Measurements from ENCODE around the gene IL17RC.
"Not testable (repeated sequence)": the region's sequence is repeated elsewhere in the genome, so short reads cannot be mapped to it uniquely, and the experiment has no call there.

IL17RC gene

DNA sequence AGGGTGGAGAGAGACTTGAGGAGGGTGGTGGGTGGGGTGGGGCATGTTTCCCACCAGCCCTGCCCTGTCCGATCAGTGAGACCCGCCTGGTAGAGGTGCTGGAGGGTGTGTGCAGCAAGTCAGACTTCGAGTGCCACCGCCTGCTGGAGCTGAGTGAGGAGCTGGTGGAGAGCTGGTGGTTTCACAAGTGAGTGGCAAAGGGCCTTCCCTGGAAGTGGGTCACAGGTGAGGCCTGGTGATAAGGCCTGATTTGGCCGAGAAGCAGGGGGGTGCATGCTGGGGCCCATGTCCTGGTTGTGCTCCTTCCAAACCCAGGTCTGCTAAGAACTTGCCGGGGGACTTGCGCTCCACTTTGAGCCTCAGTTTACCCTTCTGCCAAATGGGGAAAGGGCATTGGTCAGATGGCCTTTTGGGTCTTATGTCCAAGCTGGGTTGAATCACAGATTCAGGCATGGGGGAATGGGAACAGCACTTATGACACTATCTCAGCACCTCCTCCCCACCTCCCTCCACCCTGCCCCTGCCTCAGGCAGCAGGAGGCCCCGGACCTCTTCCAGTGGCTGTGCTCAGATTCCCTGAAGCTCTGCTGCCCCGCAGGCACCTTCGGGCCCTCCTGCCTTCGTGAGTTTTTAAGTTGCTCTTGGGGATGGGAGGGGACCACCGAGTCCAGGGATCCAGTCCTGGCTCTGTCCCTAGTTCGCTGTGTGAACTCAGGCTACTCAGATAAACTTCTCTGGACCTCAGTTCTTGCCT is 20.8 kb downstream of the IL17RC start:
- TF ChIP-seq, protein P1, sequence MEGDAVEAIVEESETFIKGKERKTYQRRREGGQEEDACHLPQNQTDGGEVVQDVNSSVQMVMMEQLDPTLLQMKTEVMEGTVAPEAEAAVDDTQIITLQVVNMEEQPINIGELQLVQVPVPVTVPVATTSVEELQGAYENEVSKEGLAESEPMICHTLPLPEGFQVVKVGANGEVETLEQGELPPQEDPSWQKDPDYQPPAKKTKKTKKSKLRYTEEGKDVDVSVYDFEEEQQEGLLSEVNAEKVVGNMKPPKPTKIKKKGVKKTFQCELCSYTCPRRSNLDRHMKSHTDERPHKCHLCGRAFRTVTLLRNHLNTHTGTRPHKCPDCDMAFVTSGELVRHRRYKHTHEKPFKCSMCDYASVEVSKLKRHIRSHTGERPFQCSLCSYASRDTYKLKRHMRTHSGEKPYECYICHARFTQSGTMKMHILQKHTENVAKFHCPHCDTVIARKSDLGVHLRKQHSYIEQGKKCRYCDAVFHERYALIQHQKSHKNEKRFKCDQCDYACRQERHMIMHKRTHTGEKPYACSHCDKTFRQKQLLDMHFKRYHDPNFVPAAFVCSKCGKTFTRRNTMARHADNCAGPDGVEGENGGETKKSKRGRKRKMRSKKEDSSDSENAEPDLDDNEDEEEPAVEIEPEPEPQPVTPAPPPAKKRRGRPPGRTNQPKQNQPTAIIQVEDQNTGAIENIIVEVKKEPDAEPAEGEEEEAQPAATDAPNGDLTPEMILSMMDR (IDR thresholded peaks at IDR 0.05; ENCODE audit: low read depth, low read length, missing control alignments) = no peak
- in situ Hi-C loops (cut with HindIII; ENCODE audit: low sequenced_read_pairs) = no loop called here
- H3K4me3 ChIP-seq (ENCODE audit: low read depth, low read length) = no peak overlapping the region
- no peak for DNase-seq (ENCODE audit: low read depth)

DNA sequence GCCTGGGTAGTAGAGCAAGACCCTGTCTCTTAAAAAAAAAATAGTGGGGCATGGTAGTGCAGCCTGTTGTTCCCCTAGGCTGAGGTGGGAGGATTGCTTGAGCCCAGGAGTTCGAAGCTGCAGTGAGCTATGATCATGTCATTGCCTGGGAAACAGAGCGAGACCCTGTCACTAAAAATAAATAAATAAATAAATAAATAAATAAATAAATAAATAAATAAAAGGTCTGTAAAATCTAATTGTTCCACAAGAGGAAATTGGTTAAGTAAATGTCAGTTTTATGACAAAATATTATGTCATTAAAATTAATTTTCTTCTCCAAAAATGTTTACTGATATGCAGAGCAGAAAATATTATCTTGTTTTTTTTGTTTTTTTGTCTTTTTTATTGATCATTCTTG is 22.1 kb downstream of the IL17RC start:
- DNase-seq (ENCODE audit: low read depth) = no peak
- no peak overlapping the region for H3K4me3 ChIP-seq (ENCODE audit: low read depth, low read length)
- in situ Hi-C loops (cut with HindIII; ENCODE audit: low sequenced_read_pairs) = no loop called here

DNA sequence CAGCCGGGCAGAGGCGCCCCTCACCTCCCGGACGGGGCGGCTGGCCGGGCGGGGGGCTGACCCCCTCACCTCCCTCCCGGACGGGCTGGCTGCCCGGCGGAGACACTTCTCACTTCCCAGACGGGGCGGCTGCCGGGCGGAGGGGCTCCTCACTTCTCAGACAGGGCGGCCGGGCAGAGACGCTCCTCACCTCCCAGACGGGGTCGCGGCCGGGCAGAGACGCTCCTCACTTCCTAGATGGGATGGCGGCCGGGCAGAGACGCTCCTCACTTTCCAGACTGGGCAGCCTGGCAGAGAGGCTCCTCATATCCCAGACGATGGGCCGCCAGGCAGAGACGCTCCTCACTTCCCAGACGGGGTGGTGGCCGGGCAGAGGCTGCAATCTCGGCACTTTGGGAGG is 23.0 kb downstream of the IL17RC start:
- in situ Hi-C loops (cut with HindIII; ENCODE audit: low sequenced_read_pairs); DNase-seq (ENCODE audit: low read depth); H3K4me3 ChIP-seq (ENCODE audit: low read depth, low read length): not testable (repeated sequence)

More for the DNA sequence above, 22.1 kb downstream of the IL17RC start:
- TF ChIP-seq, protein P1 (IDR thresholded peaks at IDR 0.05; ENCODE audit: low read depth, low read length, missing control alignments) = no peak

DNA sequence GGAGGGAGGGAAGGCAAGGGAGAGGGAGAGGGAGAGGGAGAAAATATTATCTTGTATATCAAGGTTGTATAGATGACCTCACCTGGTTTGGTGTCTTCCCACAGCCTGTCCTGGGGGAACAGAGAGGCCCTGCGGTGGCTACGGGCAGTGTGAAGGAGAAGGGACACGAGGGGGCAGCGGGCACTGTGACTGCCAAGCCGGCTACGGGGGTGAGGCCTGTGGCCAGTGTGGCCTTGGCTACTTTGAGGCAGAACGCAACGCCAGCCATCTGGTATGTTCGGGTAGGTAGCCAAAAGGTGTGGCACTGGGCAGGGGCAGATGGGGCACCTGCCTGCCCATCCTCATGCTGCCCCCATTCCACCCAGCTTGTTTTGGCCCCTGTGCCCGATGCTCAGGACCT is 23.8 kb downstream of the IL17RC start:
- DNase-seq (ENCODE audit: low read depth) = no peak
- H3K4me3 ChIP-seq (ENCODE audit: low read depth, low read length) = no peak overlapping the region
- in situ Hi-C loops (cut with HindIII; ENCODE audit: low sequenced_read_pairs) = no loop called here
- TF ChIP-seq, protein P1 (IDR thresholded peaks at IDR 0.05; ENCODE audit: low read depth, low read length, missing control alignments) = no peak

DNA sequence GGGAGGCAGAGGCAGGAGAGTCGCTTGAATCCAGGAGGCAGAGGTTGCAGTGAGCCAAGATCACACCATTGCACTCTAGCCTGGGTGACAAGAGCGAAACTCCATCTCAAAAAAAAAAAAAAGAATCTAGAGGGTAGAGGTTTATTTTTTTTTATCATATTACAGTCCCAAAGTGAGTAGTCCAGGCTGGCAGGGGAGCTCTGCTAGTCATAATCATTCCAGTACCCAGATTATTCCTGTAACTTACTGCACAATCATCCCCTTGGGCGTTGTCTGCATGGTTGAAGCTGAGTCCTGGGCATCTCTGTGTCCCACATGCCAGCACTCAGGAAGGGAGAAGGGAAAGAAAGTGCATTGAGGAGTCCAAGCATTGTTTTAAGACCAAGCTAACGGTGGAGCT is 25.3 kb downstream of the IL17RC start:
- in situ Hi-C loops (cut with HindIII; ENCODE audit: low sequenced_read_pairs) = no loop called here
- no peak overlapping the region for H3K4me3 ChIP-seq (ENCODE audit: low read depth, low read length)
- no peak for DNase-seq (ENCODE audit: low read depth)
- TF ChIP-seq, protein P1 (IDR thresholded peaks at IDR 0.05; ENCODE audit: low read depth, low read length, missing control alignments) = no peak

DNA sequence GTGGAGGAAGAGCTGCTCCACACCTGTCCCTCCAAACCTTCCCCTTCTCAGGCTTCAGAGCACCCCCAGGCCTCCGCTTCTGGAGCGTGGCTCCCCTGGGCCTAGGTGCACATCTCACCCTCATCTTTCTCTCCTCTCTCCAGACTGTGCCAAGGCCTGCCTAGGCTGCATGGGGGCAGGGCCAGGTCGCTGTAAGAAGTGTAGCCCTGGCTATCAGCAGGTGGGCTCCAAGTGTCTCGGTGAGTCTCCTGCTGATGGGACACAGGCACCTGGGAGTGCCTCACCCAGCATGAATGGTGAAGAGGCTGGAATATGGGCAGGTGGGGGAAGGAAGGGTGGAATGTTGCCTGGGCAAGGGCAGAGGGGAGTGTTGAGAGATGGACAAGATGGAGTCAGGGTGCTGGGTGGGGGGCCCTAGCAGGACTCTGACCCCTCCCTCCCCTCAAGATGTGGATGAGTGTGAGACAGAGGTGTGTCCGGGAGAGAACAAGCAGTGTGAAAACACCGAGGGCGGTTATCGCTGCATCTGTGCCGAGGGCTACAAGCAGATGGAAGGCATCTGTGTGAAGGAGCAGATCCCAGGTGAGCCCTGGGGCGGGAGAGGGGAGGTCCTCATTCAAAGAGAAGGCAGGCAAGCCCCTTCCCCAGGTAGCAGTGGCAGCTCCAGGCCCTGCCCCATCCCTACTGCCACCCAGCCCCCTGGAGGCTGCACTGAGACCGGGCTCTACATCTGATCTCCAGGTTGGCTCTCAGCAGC is 26.2 kb downstream of the IL17RC start:
- DNase-seq (ENCODE audit: low read depth) = no peak
- TF ChIP-seq, protein P1 (IDR thresholded peaks at IDR 0.05; ENCODE audit: low read depth, low read length, missing control alignments) = no peak
- H3K4me3 ChIP-seq (ENCODE audit: low read depth, low read length) = no peak overlapping the region
- in situ Hi-C loops (cut with HindIII; ENCODE audit: low sequenced_read_pairs) = no loop called here

DNA sequence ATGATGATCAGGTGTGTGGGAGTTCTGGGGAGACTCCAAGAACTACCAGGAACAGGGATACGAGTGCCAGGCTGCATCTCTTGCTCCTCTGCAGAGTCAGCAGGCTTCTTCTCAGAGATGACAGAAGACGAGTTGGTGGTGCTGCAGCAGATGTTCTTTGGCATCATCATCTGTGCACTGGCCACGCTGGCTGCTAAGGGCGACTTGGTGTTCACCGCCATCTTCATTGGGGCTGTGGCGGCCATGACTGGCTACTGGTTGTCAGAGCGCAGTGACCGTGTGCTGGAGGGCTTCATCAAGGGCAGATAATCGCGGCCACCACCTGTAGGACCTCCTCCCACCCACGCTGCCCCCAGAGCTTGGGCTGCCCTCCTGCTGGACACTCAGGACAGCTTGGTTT is 27.4 kb downstream of the IL17RC start:
- in situ Hi-C loops (cut with HindIII; ENCODE audit: low sequenced_read_pairs) = no loop called here
- H3K4me3 ChIP-seq (ENCODE audit: low read depth, low read length) = no peak overlapping the region
- TF ChIP-seq, protein P1 (IDR thresholded peaks at IDR 0.05; ENCODE audit: low read depth, low read length, missing control alignments) = no peak
- no peak for DNase-seq (ENCODE audit: low read depth)
